HCT116 (cell line): ENCODE measurements around the gene PWWP2B. TPM values are rescaled to one million over a fixed set of nuclear protein-coding genes. Genes with fewer than 3 reads are reported as not detected.

Source experiments
- ATAC-seq: fragments of 200-7000 bp; cut with Tn5 transposase; 2 replicates; pipeline ENCODE4 v1.9.1; 2020; ENCODE audit warnings: mild to moderate bottlenecking, moderate library complexity
- BruUV-seq: library from RNA; stranded (reverse); fragments of 400-500 nt; replicated peaks from 2 replicates; lab custom pipeline; 2021; lab: Mats Ljungman, UMichigan
- CTCF ChIA-PET: fragments of 300-600 bp; sonication (Branson Sonifier 250); formaldehyde crosslinking; loops from one replicate; lab custom pipeline; 2021; ENCODE audit warnings: antibody characterized with exemption; lab: Charles Lee
- POLR2A ChIA-PET: fragments of 300-600, 350-600 bp; sonication (Branson Sonifier 250); formaldehyde crosslinking; loops from one replicate; lab custom pipeline; 2021; ENCODE audit warnings: antibody characterized with exemption; lab: Charles Lee
- RAD21 ChIA-PET, 2 experiments: fragments of 300-600 bp; sonication (Branson Sonifier 250); formaldehyde crosslinking; loops; one replicate each; lab custom pipeline; 2023; ENCODE audit warnings: low total read pairs in 2 of 2; ENCODE audit not compliant: uncharacterized antibody in 2 of 2, unreplicated experiment in 2 of 2, low non-redundant PET in 1 of 2; lab: Charles Lee
- DNase-seq: peaks from one replicate; pipeline ENCODE4 v3.0.0-alpha.2; 2010; ENCODE audit warnings: low read depth, low spot score
- H2AFZ ChIP-seq: fragments of 200-600 bp; shearing (Covaris generic), sonication (generic); 2 replicates; pipeline ENCODE4 v1.6.1; 2017; ENCODE audit warnings: low read depth, mixed run types, mixed read lengths, antibody characterized with exemption, low read length; ENCODE audit not compliant: poor library complexity, severe bottlenecking
- H3K27ac ChIP-seq: 2 replicates; pipeline ENCODE4 v1.5.1; 2012; ENCODE audit warnings: low read depth, low read length
- H3K27me3 ChIP-seq: fragments of 200-600 bp; sonication (generic); 2 replicates; pipeline ENCODE4 v1.6.1; 2016; ENCODE audit warnings: mixed run types, low read length, mixed read lengths; ENCODE audit not compliant: insufficient read depth
- H3K36me3 ChIP-seq, 2 experiments: fragments of 200-500 bp in 1 of 2; fragments of 200-600 bp in 1 of 2; sonication (Bioruptor generic) in 1 of 2; sonication (generic) in 1 of 2; 2 replicates each; pipeline versions ENCODE4 v1.5.1 to v1.6.1; 2014 to 2016; ENCODE audit warnings: low read length in 2 of 2, inconsistent platforms in 1 of 2, mixed read lengths in 1 of 2, mixed run types in 1 of 2; ENCODE audit not compliant: insufficient read depth in 2 of 2, control insufficient read depth in 1 of 2
- H3K4me1 ChIP-seq, 2 experiments: fragments of 200-600 bp in 1 of 2; sonication (generic) in 1 of 2; 2 replicates each; pipeline versions ENCODE4 v1.5.1 to v1.6.1; 2012 to 2017; ENCODE audit warnings: low read length in 2 of 2, inconsistent platforms in 1 of 2, mild to moderate bottlenecking in 1 of 2, mixed read lengths in 1 of 2, mixed run types in 1 of 2, moderate library complexity in 1 of 2; ENCODE audit not compliant: insufficient read depth in 2 of 2, control insufficient read depth in 1 of 2
- H3K4me2 ChIP-seq: fragments of 200-600 bp; sonication (generic); 2 replicates; pipeline ENCODE4 v1.6.1; 2017; ENCODE audit warnings: mixed run types, low read length, mixed read lengths
- H3K4me3 ChIP-seq, 2 experiments: fragments of 200-600 bp in 1 of 2; sonication (generic) in 1 of 2; replicated peaks in 1 of 2; 2 replicates each; pipeline ENCODE4 v1.5.1; 2011 to 2016; ENCODE audit warnings: low read length in 2 of 2, control low read depth in 1 of 2, low read depth in 1 of 2, mild to moderate bottlenecking in 1 of 2, mixed read lengths in 1 of 2, mixed run types in 1 of 2
- H3K79me2 ChIP-seq: fragments of 200-600 bp; sonication (generic); 2 replicates; pipeline ENCODE4 v1.6.1; 2017; ENCODE audit warnings: mild to moderate bottlenecking, mixed run types, low read length, moderate library complexity, mixed read lengths; ENCODE audit not compliant: insufficient read depth
- H3K9ac ChIP-seq: fragments of 200-600 bp; sonication (generic); 2 replicates; pipeline ENCODE4 v1.6.1; 2016; ENCODE audit warnings: low read length, mixed read lengths
- H3K9me2 ChIP-seq: fragments of 200-600 bp; sonication (generic), shearing (Covaris generic); 2 replicates; pipeline ENCODE4 v1.6.1; 2017; ENCODE audit warnings: mixed run types, mild to moderate bottlenecking, moderate library complexity; ENCODE audit not compliant: insufficient read depth
- H3K9me3 ChIP-seq, 2 experiments: fragments of 200-500 bp in 1 of 2; fragments of 200-600 bp in 1 of 2; sonication (Bioruptor generic) in 1 of 2; sonication (generic) in 1 of 2; 2 replicates each; pipeline ENCODE4 v1.6.1; 2014 to 2017; ENCODE audit warnings: low read length in 2 of 2, mixed read lengths in 2 of 2, inconsistent platforms in 1 of 2, low read depth in 1 of 2, mild to moderate bottlenecking in 1 of 2, mixed run types in 1 of 2, moderate library complexity in 1 of 2; ENCODE audit not compliant: control insufficient read depth in 1 of 2, insufficient read depth in 1 of 2
- H4K20me1 ChIP-seq: fragments of 200-600 bp; sonication (generic), shearing (Covaris generic); 2 replicates; pipeline ENCODE4 v1.6.1; 2017; ENCODE audit warnings: mixed run types, mild to moderate bottlenecking, moderate library complexity; ENCODE audit not compliant: insufficient read depth
- ATF3 ChIP-seq: IDR thresholded peaks from 2 replicates; pipeline ENCODE4 v1.6.1; 2012
- CEBPB ChIP-seq: IDR thresholded peaks from 2 replicates; pipeline ENCODE4 v1.6.1; 2012; ENCODE audit warnings: low read depth
- EZH2 ChIP-seq: fragments of 200-600 bp; sonication (generic); IDR thresholded peaks from 2 replicates; pipeline ENCODE4 v1.6.1; 2017; ENCODE audit warnings: antibody characterized with exemption, mixed run types
- MAX ChIP-seq: IDR thresholded peaks from 2 replicates; pipeline ENCODE4 v1.6.1; 2012
- RAD21 ChIP-seq: IDR thresholded peaks from 2 replicates; pipeline ENCODE4 v1.6.1; 2012; ENCODE audit warnings: low read depth, mild to moderate bottlenecking
- intact Hi-C: fragments of 100-400 bp; cut with micrococcal nuclease; formaldehyde crosslinking; loops from 2 replicates; pipeline ENCODE4 v1.10.0; 2022
- total RNA-seq: library from RNA; stranded (reverse); gene quantifications from one replicate; pipeline ENCODE4 v1.2.1, GENCODE V29; 2021; ENCODE audit not compliant: unreplicated experiment

PWWP2B gene
- total RNA-seq, 1 experiment from 2014 or later: 13.9 TPM

GRCh38 chr10:132403511-132404168 is 6.6 kb downstream of the PWWP2B start:
- H3K4me3 ChIP-seq: no peak overlapping the region
- no peak overlapping the region for H3K9ac ChIP-seq
- intact Hi-C loops: no loop called here
- no peaks in the 10 kb centered on the region for H3K36me3 ChIP-seq
- H3K9me2 ChIP-seq: no peaks in the 10 kb centered on the region
- no peaks in the 10 kb centered on the region for H3K9me3 ChIP-seq
- peaks cover 12 to 31% of the 10 kb centered on the region in 2 experiments for H3K4me1 ChIP-seq
- CTCF ChIA-PET: no interaction called here
- no peak overlapping the region for H2AFZ ChIP-seq
- TF ChIP-seq MAX (no peak), EZH2 (no peak)
- TF ChIP-seq, all 23 proteins: peak for 0
- Histone ChIP-seq H4K20me1 (no peaks in the 10 kb centered on the region), H3K27ac (no peak overlapping the region), H3K79me2 (peaks cover 59% of the 10 kb centered on the region), H3K4me2 (no peak overlapping the region), H3K27me3 (no peaks in the 10 kb centered on the region)
- DNase-seq (no peak), ATAC-seq (no peak)
- RAD21 ChIA-PET: no interaction called here
- POLR2A ChIA-PET: no interaction called here
- no TSS peak for BruUV-seq

GRCh38 chr10:132404169-132404880 is 7.3 kb downstream of the PWWP2B start:
- peaks cover 15 to 25% of the 10 kb centered on the region in 2 experiments; a peak in 3 of 4 replicates for H3K4me1 ChIP-seq
- H2AFZ ChIP-seq: no peak overlapping the region
- H4K20me1 ChIP-seq: no peaks in the 10 kb centered on the region
- POLR2A ChIA-PET: no interaction called here
- no peak overlapping the region for H3K4me2 ChIP-seq
- no peaks in the 10 kb centered on the region for H3K27me3 ChIP-seq
- ATAC-seq: no peak
- BruUV-seq: no TSS peak
- no peak overlapping the region for H3K27ac ChIP-seq
- H3K4me3 ChIP-seq: no peak overlapping the region
- intact Hi-C loops: no loop called here
- no peaks in the 10 kb centered on the region for H3K9me3 ChIP-seq
- no peak for DNase-seq
- no peak overlapping the region for H3K9ac ChIP-seq
- RAD21 ChIA-PET: no interaction called here
- peaks cover 59% of the 10 kb centered on the region for H3K79me2 ChIP-seq
- no peaks in the 10 kb centered on the region for H3K36me3 ChIP-seq
- H3K9me2 ChIP-seq: no peaks in the 10 kb centered on the region
- CTCF ChIA-PET: no interaction called here
- TF ChIP-seq CEBPB (no peak), ATF3 (no peak), RAD21 (no peak)
